MCF 10A (cell line): ENCODE results near the gene CREBBP. TPM values are rescaled to one million over a fixed set of nuclear protein-coding genes. Genes with fewer than 3 reads are reported as not detected.
A peak's percentile ranks its signal among the peaks of the same experiment; 100 is the strongest.
"Not testable (repeated sequence)": the region's sequence is repeated elsewhere in the genome, so short reads cannot be mapped to it uniquely, and the experiment has no call there.

ENCODE experiments used
- BruUV-seq: library from RNA; stranded (reverse); fragments of 400-500 nt; replicated peaks from 2 replicates; lab custom pipeline; 2021; lab: Mats Ljungman, UMichigan
- CTCF ChIA-PET: fragments of 300-600 bp; sonication (Branson Sonifier 250); formaldehyde crosslinking; extraction: SDS; loops from one replicate; lab custom pipeline; 2021; ENCODE audit warnings: antibody characterized with exemption, inconsistent platforms; lab: Yijun Ruan, JAX
- POLR2A ChIA-PET: fragments of 300-600, 350-650 bp; sonication (Branson Sonifier 250); formaldehyde crosslinking; extraction: SDS; loops from one replicate; lab custom pipeline; 2020; ENCODE audit warnings: antibody characterized with exemption, inconsistent platforms; lab: Yijun Ruan, JAX
- DNase-seq: peaks from one replicate; pipeline ENCODE4 v3.0.0-alpha.2; 2018; ENCODE audit not compliant: unreplicated experiment
- H3K27ac Mint-ChIP-seq: one replicate; pipeline ENCODE4 v1.8.0; 2022; ENCODE audit warnings: mild to moderate bottlenecking, low read depth, mixed read lengths; ENCODE audit not compliant: unreplicated experiment
- H3K27me3 Mint-ChIP-seq: one replicate; pipeline ENCODE4 v1.8.0; 2022; ENCODE audit warnings: mixed read lengths; ENCODE audit not compliant: insufficient read depth, unreplicated experiment
- H3K36me3 Mint-ChIP-seq: one replicate; pipeline ENCODE4 v1.8.0; 2022; ENCODE audit warnings: mild to moderate bottlenecking, moderate library complexity, mixed read lengths; ENCODE audit not compliant: insufficient read depth, unreplicated experiment
- H3K4me1 Mint-ChIP-seq: one replicate; pipeline ENCODE4 v1.8.0; 2022; ENCODE audit warnings: mixed read lengths; ENCODE audit not compliant: insufficient read depth, unreplicated experiment
- H3K4me3 Mint-ChIP-seq: one replicate; pipeline ENCODE4 v1.8.0; 2022; ENCODE audit warnings: mild to moderate bottlenecking, moderate library complexity, mixed read lengths; ENCODE audit not compliant: unreplicated experiment
- H3K9me3 Mint-ChIP-seq: one replicate; pipeline ENCODE4 v1.8.0; 2022; ENCODE audit warnings: mixed read lengths; ENCODE audit not compliant: unreplicated experiment
- intact Hi-C: fragments of 100-400 bp; cut with micrococcal nuclease; formaldehyde crosslinking; loops from 2 replicates; pipeline ENCODE4 v1.14.1; 2022
- total RNA-seq: library from RNA; stranded (reverse); gene quantifications from 2 replicates; pipeline ENCODE4 v1.2.3, GENCODE V29; 2022
- TF ChIP-seq, protein P1 (sequence below): fragments of 200-600 bp; IDR thresholded peaks from one replicate; pipeline ENCODE4 v1.8.0; 2022; ENCODE audit warnings: antibody characterized with exemption, mild to moderate bottlenecking; ENCODE audit not compliant: unreplicated experiment

The CREBBP gene
- total RNA-seq, 1 experiment from 2014 or later = 74.0 TPM

DNA sequence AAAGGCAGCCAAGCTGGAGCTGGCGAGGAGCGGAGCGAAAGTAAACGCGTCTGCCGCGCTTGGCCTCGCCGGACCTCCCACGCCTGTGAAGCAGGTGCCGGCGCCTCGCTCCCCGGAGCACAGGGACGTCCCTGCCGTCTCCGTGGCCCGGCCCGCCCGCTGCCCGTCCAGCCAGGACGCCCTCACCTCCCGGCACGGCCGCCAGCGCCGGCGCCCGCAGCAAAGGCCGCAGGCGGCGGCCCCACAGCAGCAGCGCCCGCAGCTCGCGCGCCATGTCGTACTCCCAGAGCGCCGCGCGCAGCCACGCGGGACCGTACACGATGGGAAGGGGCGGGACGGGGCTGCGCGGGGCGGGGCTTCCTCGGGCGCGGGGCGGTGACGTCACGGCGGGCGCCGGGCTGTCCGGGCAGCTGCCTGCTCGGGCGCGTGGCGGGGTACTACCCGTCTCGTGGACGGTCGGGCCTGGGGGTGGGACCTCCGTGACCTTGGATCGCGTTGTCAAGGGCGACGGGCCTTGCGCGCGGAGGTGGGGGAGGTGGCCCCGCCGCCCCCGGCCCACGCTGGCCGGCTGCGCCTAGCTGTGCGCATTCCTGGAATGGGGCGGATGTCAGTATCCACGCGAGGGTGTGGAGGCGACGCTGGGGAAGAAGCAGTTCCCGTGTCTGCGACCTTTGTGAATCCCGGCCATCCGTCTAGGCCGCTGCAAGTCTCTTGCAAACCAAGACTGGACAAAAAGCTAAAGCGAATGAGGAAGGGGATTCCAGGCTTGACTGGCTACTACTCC, 163.1 kb downstream of the CREBBP start, which contains the start of gene TRAP1:
TSS of gene TRAP1 (minus strand) at position 290 of the 784 bp plus-strand sequence. CDS start at position 274, 16 bp downstream.
- Mint-ChIP-seq H3K4me1 (peaks cover 29% of the 10 kb centered on the region), H3K27ac (peak within 1 kb of the TSS; percentile 61), H3K27me3 (no peaks in the 10 kb centered on the region), H3K9me3 (no peaks in the 10 kb centered on the region), H3K4me3 (peak within 1 kb of the TSS; percentile 84), H3K36me3 (peaks cover 16% of the 10 kb centered on the region)
- intact Hi-C loops = no loop called here
- TF ChIP-seq, protein P1, sequence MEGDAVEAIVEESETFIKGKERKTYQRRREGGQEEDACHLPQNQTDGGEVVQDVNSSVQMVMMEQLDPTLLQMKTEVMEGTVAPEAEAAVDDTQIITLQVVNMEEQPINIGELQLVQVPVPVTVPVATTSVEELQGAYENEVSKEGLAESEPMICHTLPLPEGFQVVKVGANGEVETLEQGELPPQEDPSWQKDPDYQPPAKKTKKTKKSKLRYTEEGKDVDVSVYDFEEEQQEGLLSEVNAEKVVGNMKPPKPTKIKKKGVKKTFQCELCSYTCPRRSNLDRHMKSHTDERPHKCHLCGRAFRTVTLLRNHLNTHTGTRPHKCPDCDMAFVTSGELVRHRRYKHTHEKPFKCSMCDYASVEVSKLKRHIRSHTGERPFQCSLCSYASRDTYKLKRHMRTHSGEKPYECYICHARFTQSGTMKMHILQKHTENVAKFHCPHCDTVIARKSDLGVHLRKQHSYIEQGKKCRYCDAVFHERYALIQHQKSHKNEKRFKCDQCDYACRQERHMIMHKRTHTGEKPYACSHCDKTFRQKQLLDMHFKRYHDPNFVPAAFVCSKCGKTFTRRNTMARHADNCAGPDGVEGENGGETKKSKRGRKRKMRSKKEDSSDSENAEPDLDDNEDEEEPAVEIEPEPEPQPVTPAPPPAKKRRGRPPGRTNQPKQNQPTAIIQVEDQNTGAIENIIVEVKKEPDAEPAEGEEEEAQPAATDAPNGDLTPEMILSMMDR = no peak
- DNase-seq = peak; percentile 71
- ChIA-PET POLR2A (interaction anchor here (0.6 to 2.4 kb wide), 25 partner anchors 11 to 696 kb away, joined by 3 to 15 read pairs (median 5); partner anchors contain the start of gene SLX4), CTCF (interaction anchor here (0.7 to 1.1 kb wide), 2 partner anchors 13 to 465 kb away, joined by 3 read pairs; no protein-coding TSS in a partner anchor)
- no TSS peak for BruUV-seq

DNA sequence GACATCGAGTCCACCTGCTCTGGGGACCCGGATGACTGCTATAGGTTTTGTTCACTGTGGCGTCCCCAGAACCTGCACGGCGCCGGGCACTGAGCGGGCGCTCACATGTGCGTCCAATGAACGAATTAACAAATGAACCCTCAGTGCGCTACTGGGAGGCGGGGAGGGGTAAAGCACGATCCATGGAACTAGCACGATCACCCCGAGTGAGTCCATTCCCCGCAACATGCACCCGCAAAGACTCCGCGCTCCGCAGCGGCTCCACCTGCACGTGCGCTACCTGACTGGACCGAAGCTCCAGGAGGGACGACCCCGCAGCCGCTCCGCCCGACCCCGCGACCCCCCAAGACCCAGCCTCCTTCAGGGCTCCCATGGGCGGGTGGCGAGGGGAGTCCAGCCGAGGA, 163.7 kb downstream of the CREBBP start:
- no TSS peak for BruUV-seq
- H3K27ac Mint-ChIP-seq = peak overlapping the region; percentile 61
- peak overlapping the region; percentile 84 for H3K4me3 Mint-ChIP-seq
- no peaks in the 10 kb centered on the region for H3K9me3 Mint-ChIP-seq
- POLR2A ChIA-PET = interaction anchor here (0.7 to 2.4 kb wide), 18 partner anchors 11 to 558 kb away, joined by 3 to 15 read pairs (median 5); partner anchors contain the start of gene SLX4
- peaks cover 29% of the 10 kb centered on the region for H3K4me1 Mint-ChIP-seq
- peaks cover 16% of the 10 kb centered on the region for H3K36me3 Mint-ChIP-seq
- TF ChIP-seq, protein P1 = no peak
- intact Hi-C loops = no loop called here
- no peaks in the 10 kb centered on the region for H3K27me3 Mint-ChIP-seq
- DNase-seq = peak; percentile 50
- CTCF ChIA-PET = interaction anchor here (0.7 kb wide), 1 partner anchor 465 kb away, joined by 3 read pairs; no protein-coding TSS in a partner anchor

DNA sequence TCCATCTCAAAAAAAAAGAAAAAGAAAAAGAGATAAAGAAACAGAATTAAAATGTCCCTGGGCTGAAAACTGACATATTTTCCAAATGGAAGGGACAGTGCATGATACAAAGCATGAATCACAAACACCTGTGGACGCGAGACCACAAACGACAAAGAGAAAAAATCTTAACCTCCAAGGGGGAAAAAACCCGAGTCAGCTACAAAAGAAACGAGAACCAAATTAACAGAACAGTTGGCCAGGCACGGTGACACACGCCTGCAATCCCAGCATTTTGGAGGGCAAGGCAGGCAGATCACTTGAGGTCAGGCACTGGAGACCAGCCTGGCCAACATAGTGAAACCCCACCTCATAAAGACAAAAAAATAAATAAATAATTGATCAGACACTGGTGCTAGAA, 165.1 kb downstream of the CREBBP start:
- TF ChIP-seq, protein P1 = no peak
- H3K4me1 Mint-ChIP-seq = peaks cover 29% of the 10 kb centered on the region
- intact Hi-C loops = no loop called here
- H3K36me3 Mint-ChIP-seq = peaks cover 13% of the 10 kb centered on the region
- CTCF ChIA-PET = no interaction called here
- no peak overlapping the region for H3K27ac Mint-ChIP-seq
- no peak overlapping the region for H3K4me3 Mint-ChIP-seq
- DNase-seq = no peak
- no TSS peak for BruUV-seq
- H3K27me3 Mint-ChIP-seq = no peaks in the 10 kb centered on the region
- POLR2A ChIA-PET = no interaction called here
- H3K9me3 Mint-ChIP-seq = no peaks in the 10 kb centered on the region

DNA sequence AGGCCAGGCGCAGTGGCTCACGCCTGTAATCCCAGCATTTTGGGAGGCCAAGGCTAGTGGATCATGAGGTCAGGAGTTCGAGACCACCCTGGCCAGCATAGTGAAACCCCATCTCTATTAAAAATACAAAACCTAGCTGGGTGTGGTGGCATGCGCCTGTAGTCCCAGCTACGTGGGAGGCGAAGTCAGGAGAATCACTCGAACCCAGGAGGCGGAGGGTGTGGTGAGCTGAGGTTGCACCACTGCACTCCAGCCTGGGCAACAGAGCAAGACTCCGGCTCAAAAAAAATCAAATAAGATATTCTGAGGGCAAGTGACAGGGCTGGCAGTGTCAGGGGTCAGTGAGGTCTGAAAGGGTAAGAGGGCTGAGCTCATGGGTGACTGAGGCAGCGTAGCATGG, 166.1 kb downstream of the CREBBP start:
- POLR2A ChIA-PET, DNase-seq, H3K9me3 Mint-ChIP-seq, intact Hi-C loops, H3K27me3 Mint-ChIP-seq, BruUV-seq: not testable (repeated sequence)
- Mint-ChIP-seq H3K27ac (peak overlapping the region; percentile 19), H3K4me3 (peak overlapping the region; percentile 28), H3K4me1 (peaks cover 29% of the 10 kb centered on the region), H3K36me3 (peaks cover 22% of the 10 kb centered on the region)
- CTCF ChIA-PET = interaction anchor here (0.7 kb wide), 2 partner anchors 41 to 187 kb away, joined by 3 read pairs; no protein-coding TSS in a partner anchor
